ENCODE measurements around the gene PDE6A.

PDE6A gene

GRCh38 chr5:149942199-149942598 lies 2.4 kb downstream of the PDE6A start:
- TF ChIP-seq, protein P1, sequence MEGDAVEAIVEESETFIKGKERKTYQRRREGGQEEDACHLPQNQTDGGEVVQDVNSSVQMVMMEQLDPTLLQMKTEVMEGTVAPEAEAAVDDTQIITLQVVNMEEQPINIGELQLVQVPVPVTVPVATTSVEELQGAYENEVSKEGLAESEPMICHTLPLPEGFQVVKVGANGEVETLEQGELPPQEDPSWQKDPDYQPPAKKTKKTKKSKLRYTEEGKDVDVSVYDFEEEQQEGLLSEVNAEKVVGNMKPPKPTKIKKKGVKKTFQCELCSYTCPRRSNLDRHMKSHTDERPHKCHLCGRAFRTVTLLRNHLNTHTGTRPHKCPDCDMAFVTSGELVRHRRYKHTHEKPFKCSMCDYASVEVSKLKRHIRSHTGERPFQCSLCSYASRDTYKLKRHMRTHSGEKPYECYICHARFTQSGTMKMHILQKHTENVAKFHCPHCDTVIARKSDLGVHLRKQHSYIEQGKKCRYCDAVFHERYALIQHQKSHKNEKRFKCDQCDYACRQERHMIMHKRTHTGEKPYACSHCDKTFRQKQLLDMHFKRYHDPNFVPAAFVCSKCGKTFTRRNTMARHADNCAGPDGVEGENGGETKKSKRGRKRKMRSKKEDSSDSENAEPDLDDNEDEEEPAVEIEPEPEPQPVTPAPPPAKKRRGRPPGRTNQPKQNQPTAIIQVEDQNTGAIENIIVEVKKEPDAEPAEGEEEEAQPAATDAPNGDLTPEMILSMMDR (IDR thresholded peaks at IDR 0.05; ENCODE audit: low read depth, low read length, missing control alignments) = no peak
- no peak for DNase-seq (ENCODE audit: extremely low read depth, low read depth)
- no peak overlapping the region for H3K4me3 ChIP-seq (replicated peaks; ENCODE audit: low read depth, low read length)

DNA sequence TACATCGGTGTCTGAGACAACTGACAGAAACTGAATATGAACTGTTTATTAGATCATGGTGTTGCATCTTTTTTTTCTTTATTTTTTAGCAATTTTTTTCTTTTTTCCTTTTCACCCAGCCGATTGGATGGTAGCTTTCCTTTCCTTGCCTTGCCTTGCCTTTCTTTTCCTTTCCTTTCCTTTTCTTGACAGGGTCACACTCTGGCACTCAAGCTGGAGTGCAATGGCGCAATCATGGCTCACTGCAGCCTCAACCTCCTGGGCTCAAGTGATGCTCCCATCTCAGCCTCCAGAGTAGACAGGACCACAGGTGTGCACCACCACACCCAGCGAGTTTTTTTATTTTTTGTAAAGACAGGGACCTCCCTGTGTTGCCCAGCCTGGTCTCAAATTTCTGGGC lies 2.8 kb downstream of the PDE6A start:
- no peak overlapping the region for H3K4me3 ChIP-seq (replicated peaks; ENCODE audit: low read depth, low read length)
- DNase-seq (ENCODE audit: extremely low read depth, low read depth) = no peak
- TF ChIP-seq, protein P1 (IDR thresholded peaks at IDR 0.05; ENCODE audit: low read depth, low read length, missing control alignments) = no peak

- H3K4me3 ChIP-seq (replicated peaks; ENCODE audit: low read depth, low read length) = no peak overlapping the region
- TF ChIP-seq, protein P1 (IDR thresholded peaks at IDR 0.05; ENCODE audit: low read depth, low read length, missing control alignments) = no peak
- DNase-seq (ENCODE audit: extremely low read depth, low read depth) = no peak
Observed at GRCh38 chr5:149940941-149941644, 3.5 kb downstream of the PDE6A start.

GRCh38 chr5:149940077-149940574 lies 4.5 kb downstream of the PDE6A start:
- TF ChIP-seq, protein P1 (IDR thresholded peaks at IDR 0.05; ENCODE audit: low read depth, low read length, missing control alignments) = no peak
- no peak for DNase-seq (ENCODE audit: extremely low read depth, low read depth)

GRCh38 chr5:149939546-149939945 lies 5.0 kb downstream of the PDE6A start:
- TF ChIP-seq, protein P1 (IDR thresholded peaks at IDR 0.05; ENCODE audit: low read depth, low read length, missing control alignments) = no peak
- no peak overlapping the region for H3K4me3 ChIP-seq (replicated peaks; ENCODE audit: low read depth, low read length)
- DNase-seq (ENCODE audit: extremely low read depth, low read depth) = no peak

More at GRCh38 chr5:149940077-149940574, 4.5 kb downstream of the PDE6A start:
- no peak overlapping the region for H3K4me3 ChIP-seq (replicated peaks; ENCODE audit: low read depth, low read length)

DNA sequence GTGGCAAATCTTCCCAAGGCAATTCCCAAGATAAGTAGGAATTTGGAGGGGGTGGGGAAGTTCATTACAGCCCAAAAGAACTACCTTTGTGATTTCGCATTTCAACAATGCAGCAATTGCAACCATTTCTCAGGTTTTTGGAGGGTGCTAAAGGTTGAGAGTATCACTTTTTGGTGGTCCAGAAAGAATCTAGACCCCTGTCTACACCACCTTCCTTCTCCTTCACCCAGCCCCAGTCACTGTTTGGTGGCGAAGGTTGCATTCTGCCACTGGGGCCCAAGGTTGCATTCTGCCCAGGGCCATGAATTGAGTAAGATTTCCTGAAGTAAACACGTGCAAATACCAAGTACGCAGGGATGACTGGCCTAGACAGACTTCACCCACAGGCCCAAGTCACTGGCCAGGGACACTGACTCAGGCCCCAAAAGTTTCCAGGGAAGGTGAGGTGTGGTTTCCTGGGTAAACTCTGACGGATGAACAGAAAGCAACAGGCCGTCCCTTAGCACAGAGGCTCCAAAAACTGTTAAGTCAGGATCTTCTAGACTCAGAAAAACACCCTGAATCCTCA lies 5.7 kb downstream of the PDE6A start:
- H3K4me3 ChIP-seq (replicated peaks; ENCODE audit: low read depth, low read length) = no peak overlapping the region
- TF ChIP-seq, protein P1 (IDR thresholded peaks at IDR 0.05; ENCODE audit: low read depth, low read length, missing control alignments) = no peak
- peak; percentile 33 for DNase-seq (ENCODE audit: extremely low read depth, low read depth)
